WI38 (cell line): ENCODE data around the gene KRTAP10-11.
"Not testable (repeated sequence)": the region's sequence is repeated elsewhere in the genome, so short reads cannot be mapped to it uniquely, and the experiment has no call there.

Experiments used
- H3K4me3 ChIP-seq: 2 replicates; pipeline ENCODE4 v1.5.1; 2011; ENCODE audit warnings: low read depth, mild to moderate bottlenecking, control low read depth, low read length
- TF ChIP-seq, protein P1 (sequence below): IDR thresholded peaks from 2 replicates; pipeline ENCODE4 v1.5.1; 2012; ENCODE audit warnings: low read depth, mild to moderate bottlenecking, control low read depth, low read length

The KRTAP10-11 gene

DNA sequence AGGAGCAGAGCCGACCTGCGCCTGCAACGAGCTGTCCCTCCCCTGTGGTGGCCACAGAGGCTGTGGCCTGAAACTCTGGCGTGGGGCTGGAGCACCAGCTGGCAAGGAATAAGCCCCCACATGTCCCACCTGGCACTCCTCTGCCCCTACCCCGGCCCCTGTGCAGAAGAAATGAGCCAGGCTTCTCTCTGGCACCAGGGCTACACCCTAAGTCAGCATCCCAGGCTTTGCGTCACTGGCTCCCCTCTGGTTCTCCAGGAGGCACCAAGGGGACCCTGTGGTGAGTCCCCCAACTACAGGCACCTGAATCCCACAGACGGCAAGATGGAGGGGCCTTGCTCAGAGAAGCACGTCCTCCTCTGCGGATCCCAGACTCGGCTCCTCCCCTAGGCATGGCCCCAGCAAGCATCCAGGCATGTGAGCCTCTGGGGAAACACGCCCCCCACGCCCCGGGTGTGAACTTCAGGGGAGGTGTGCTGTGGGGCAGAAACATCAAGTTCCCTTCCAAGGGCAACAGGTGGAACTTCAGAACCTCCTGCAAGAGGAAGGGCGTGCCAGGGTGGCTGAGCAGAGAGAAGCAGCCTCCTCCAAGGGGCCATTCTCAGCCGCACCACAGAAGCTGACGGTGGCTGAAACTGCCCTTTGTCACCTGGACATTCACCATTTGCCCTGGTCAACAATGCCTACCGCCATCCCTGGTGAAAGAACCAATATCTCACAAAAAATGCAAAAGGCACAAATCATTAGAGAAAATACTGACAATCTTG, 42.9 kb upstream of the KRTAP10-11 start:
- no peak overlapping the region for H3K4me3 ChIP-seq
- TF ChIP-seq, protein P1, sequence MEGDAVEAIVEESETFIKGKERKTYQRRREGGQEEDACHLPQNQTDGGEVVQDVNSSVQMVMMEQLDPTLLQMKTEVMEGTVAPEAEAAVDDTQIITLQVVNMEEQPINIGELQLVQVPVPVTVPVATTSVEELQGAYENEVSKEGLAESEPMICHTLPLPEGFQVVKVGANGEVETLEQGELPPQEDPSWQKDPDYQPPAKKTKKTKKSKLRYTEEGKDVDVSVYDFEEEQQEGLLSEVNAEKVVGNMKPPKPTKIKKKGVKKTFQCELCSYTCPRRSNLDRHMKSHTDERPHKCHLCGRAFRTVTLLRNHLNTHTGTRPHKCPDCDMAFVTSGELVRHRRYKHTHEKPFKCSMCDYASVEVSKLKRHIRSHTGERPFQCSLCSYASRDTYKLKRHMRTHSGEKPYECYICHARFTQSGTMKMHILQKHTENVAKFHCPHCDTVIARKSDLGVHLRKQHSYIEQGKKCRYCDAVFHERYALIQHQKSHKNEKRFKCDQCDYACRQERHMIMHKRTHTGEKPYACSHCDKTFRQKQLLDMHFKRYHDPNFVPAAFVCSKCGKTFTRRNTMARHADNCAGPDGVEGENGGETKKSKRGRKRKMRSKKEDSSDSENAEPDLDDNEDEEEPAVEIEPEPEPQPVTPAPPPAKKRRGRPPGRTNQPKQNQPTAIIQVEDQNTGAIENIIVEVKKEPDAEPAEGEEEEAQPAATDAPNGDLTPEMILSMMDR = no peak

DNA sequence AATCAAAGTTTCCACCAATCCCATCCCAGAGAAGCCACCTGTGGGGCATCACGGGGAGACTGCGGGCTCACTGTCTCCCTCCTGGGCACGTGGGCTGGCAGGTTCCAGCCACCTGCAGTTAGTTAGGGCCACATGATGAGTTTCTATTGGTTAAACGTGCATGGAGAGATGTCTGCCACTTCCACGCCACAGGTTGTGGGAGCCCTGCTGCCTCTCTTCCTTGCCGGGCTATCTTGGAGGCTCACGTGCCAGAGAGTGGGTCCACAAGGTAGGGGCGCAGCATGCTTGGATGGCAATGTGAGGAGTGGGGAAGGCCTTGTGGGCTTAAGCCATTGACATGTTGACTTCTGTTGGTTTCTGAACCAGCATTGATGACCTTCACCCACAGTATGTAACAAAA, 42.3 kb upstream of the KRTAP10-11 start:
- H3K4me3 ChIP-seq = no peak overlapping the region
- TF ChIP-seq, protein P1 = no peak

DNA sequence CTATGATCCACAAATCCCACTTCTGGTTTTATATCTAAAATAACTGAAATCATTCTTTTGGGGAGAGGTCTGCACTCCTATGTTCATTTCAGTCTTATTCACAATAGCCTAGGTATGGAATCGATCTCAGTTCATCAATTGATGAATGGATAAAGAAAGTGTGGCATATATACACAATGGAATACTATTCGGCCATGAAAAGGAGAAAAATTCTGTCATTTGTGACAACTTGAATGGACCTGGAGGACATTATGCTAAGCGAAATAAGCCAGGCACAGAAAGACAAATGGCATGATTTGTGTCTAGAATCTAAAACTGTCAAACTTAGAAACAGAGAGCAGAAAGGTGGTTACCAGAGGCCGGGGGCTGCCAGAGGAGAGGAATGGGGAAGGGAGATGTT, 39.7 kb upstream of the KRTAP10-11 start:
- TF ChIP-seq, protein P1 = no peak
- no peak overlapping the region for H3K4me3 ChIP-seq

DNA sequence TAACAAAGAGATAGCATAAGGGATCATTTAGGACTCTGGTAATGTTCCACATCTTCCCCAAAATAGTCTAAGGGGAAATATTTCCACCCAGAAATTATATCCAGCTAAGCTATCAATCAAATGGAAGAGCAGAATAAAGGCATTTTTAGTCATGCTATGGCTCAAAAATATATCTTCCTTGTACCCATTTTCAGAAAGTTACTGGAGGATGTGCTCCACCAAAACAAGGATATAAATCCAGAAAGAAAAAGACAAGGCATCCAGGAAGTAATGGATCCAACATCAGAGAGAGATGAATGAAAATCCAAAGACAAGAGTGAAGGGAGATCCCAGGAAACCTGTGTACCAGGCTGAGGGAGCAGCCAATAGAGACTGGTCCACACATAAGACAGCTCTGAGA, 37.0 kb upstream of the KRTAP10-11 start:
- H3K4me3 ChIP-seq = no peak overlapping the region
- TF ChIP-seq, protein P1 = no peak

DNA sequence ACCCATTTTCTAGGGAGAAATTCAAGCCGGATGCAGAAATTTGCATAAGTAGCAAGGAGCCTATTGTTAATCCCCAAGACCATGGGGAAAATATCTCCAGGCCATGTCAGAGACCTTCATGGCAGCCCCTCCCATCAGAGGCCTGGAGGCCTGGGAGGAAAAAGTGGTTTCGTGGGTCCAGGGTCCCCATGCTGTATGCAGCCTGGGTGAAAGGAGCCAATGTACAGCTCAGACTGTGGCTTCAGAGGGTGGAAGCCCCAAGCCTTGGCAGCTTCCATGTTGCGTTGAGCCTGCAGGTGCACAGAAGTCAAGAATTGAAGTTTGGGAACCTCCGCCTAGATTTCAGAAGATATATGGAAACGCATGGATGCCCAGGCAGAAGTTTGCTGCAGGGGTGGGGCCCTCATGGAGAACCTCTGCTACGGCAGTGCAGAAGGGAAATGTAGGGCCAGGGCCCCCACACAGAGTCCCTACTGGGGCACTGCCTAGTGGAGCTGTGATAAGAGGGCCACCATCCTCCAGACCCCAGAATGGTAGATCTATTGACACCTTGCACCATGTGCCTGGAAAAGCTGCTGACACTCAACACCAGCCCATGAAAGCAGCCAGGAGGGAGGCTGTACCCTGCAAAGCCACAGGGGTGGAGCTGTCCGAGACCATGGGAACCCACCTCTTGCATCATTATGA, 35.9 kb upstream of the KRTAP10-11 start:
- not testable (repeated sequence) for H3K4me3 ChIP-seq

DNA sequence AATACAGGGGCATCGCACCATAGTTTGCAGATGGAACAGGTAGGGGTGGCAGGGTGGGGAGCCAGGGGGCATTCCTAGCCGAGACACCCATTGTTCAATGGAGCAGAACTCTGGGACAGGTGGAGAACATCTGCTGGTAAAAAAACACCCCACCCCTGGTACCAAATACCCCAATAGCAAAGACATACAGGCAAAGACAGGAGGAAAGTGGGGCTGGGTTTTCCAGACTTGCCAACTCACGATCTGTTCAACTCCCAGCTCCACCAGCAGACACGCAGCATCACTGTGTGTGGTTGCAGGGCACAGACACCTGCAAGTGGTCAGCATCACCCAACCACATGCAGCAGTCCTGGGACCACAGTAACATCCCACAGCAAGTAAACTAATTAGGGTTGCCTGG, 34.7 kb upstream of the KRTAP10-11 start:
- H3K4me3 ChIP-seq = no peak overlapping the region
- TF ChIP-seq, protein P1 = no peak

DNA sequence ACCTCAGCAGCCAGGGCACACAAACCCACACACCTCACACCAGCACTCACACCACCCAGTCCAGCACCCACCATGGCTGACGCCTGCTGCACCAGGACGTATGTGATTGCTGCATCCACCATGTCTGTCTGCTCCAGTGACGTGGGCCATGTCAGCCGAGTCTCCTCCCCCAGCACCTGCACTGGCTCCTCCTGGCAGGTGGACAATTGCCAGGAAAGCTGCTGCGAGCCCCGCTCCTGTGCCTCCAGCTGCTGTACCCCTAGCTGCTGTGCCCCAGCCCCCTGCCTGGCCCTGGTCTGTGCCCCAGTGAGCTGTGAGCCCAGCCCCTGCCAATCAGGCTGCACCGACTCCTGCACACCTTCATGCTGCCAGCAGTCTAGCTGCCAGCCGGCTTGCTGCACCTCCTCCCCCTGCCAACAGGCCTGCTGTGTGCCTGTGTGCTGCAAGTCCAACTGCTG, 34.2 kb upstream of the KRTAP10-11 start, which contains the start of gene KRTAP10-8:
TSS of gene KRTAP10-8 (plus strand) at position 51 of the 458 bp plus-strand sequence. CDS start at position 73, 22 bp downstream.
- TF ChIP-seq, protein P1 = no peak
- H3K4me3 ChIP-seq = no peak within 1 kb of the TSS
